EL (cell line): ENCODE measurements around the gene NUP155.
"Not testable (repeated sequence)": the region's sequence is repeated elsewhere in the genome, so short reads cannot be mapped to it uniquely, and the experiment has no call there.

ENCODE experiments used
- DNase-seq: peaks from one replicate; pipeline ENCODE4 v3.0.0-alpha.2; 2016

NUP155 gene

DNA sequence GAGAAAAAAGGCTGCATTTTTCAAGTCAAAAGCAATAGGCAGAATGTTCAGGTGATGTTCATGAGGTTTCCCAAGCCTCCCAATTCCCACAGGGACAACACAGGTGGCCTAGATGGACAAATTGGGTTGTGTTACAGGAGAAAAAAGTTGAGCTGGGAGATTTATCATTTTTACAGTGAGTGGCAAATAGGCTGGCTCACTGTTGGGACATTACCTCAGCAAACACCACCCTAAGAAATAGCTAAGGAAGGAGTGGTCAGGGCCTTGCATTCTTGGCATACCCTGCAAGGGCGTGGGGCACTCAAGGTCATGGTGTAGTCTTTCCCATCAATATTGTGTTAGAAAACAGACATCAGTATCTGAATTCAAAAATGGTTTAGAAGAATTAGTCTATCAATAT lies 98.4 kb downstream of the NUP155 start:
- peak; percentile 85 for DNase-seq

DNA sequence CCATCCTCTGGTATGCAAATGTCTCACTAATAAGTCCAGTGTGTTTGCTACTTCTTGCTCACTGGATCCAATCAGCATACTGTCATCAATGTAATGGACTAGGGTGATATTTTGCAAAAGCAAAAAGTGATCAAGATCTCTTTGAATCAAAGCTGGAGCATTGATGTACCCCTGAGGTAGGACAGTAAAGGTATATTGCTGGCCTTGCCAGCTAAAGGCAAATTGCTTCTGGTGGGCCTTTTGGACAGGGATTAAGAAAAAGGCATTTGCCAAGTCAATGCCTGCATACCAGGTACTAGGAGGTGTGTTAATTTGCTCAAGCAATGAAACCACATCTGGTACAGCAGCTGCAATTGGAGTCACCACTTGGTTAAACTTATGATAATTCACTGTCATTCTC lies 102.8 kb downstream of the NUP155 start:
- DNase-seq: not testable (repeated sequence)

DNA sequence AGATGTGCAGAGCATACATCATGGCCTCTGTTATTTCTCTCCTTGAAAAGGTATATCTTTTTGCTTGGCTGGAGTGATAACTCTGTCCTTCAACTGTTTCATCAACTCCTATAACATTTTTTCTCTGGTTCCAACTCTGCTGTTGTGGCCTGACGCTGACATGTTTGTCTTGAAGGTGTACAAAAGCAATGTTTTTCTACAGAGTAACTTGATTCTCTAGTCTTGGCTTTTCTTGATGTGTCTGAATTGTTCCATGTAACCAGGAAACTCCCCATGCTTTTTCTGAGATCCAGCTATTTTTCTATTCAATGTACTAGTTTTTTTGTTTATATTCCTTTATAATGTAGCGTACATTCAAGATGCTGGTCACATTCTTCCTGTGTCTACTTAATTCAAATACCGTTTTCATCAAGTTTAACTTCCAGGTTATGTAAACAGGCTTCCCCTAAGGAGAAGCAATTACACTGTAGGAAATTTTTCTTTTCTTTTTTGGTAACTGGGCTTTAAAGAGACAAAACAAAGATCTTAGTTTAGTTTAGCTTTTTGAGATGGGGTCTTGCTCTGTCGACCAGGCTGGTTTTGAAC lies 115.0 kb downstream of the NUP155 start:
- DNase-seq: no peak

DNA sequence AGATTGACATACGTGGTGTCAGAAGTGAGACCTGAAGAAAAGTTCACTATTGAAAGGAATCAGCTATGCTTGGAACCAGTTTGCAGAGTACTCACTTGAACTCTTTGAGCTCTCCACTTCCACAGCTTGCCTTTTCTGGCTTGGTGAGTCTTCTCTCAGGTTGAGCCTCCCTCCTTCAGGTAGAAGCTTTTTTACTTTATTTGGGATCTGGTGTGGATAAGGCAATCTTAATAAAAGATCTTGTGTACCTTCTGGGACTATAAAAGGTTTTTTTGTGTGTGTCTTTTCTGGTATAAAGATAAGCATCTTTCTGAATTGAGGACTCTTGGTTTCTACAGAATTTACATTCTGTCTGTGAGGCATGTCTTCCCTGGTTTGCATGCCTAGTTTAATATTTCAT lies 116.3 kb downstream of the NUP155 start:
- no peak for DNase-seq

DNA sequence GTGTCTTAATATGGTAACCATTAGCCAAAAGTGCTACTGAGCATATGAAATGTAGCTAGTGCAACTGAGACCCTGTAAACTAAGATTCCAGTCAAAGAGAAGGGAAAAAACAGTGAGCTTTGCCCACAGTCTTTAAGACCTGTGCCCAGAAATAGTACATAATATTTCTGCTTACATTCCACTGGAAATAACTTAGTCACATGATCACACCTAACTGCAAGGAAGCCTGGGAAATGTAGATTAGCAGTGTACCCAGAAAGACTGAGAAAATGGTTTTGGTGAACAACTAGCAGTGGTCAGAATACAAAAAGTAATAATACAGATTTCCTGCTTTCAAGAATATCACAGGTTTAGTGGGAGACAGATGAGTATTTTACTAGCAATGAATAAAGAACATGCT lies 119.2 kb downstream of the NUP155 start:
- DNase-seq: no peak

DNA sequence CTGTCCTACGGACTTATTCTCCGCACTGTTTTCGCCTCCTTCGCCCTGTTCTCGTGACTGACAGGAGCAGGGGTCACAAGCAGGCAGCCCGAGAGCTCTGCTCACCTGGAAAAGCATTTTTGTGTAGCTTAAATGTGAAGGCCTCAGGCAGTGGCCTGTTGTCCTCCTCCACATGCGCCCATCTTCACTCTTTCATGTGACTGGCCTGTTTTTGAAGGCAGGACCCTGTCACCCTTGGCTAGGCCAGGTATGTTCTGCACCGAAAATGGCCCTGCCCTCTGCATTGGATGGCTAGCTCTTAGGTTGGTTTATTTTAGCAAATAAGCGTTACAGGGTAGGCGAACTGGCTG lies 121.1 kb downstream of the NUP155 start:
- DNase-seq: no peak

DNA sequence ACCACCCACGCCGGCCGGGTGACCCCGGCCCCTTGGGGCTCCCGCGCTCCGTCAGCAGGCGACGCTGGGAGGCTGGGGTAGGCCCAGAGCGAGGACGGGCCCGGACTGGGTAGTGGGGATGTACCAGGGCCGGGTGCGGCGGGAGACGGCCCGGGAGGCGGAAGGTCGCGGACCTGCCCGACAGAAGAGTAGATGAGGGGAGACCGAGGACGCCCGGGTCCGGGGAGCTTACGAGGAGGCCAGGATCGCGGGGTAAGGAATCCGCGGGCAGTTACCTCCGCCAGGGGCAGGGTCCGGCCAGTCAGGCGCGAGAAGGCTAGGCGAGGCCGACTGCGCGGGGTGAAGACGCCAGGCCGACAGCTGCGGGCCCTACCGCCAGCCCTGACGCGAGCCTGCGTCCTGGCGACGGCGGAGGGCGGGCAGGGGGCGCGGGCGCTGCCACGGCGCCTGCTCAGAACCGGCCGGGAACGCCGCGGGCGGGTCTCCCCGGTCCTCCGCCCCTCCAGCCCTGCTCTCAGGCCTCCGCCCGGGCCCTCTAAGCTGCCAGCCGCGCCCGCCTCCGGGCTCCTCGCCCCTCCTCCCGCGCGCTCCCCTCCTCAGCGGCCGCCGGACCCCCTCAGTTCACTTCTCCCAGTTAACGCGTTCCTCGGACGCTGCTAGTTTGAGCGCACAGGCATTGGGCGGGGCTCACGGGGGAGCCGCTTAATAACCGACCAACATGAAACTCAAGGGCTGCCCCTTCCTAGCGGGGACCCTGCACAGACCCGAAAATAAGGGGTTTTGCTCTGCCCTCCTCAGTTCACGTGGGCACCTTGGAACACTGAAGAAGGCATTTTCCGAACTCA lies 121.7 kb downstream of the NUP155 start, which contains the start of gene CPLANE1:
Gene CPLANE1 (minus strand): TSS at position 407 of the 845 bp plus-strand sequence. CDS start 1,678 bp downstream, outside the sequence.
- peak; percentile 82 for DNase-seq

DNA sequence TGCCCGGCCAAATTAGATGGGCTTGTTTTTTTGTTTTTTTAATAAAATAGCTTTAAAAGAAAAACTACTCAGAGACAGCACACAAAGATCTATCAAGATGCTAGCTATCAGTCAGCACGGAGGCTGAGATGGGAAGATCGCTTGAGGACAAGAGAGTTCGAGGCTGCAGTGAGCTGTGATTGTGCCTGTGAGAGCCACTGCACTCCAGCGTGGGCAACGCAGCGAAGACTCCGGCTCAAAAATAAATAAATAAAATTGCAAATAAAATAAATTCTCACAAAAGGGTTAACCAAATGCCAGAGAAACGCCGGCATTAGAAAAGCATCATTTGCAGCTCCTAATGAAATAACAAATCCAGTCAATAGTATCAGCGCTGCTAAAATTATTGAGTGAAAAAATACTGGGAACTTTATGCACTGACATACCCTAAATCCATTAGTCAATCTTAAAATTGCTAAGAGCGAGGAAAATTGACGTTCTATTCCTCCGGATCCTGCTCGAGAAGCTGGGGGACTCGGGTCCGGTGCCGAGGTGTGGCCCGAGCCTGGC lies 122.4 kb downstream of the NUP155 start:
- peak; percentile 34 for DNase-seq

DNA sequence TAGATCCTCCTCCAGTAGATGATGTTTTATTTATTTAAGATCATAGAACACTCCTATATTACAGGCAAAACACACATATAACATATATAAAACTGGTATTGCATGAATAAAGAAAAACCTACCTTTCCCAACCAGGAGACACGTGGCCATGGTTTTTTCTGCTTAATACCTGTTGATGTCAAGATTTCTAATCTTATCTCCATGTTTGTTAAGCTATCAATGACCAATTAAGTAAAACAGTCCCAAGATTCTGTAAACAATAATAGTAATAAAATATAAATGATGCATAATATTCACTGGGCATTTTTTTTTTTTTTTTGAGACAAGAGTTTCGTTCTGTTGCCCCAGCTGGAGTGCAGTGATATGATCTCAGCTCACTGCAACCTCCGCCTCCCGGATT lies 123.4 kb downstream of the NUP155 start:
- DNase-seq: no peak

DNA sequence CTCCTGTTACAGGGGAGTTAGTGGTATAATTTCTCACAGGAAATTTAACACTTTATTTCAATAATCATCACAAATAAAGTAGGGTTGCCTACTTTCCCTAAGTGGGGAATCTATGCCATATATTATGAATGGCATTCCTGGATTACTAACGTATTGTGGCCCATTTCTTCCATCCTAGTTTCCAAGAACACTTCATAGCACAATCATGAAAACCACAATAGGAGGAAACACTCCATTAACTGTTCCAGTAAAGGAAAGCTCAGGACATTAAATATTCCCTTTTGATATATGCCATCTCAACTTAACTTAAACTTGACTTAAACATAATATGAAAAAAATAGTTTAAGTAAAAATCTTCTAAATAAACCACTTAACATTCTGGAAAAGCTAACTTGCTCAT lies 123.9 kb downstream of the NUP155 start:
- DNase-seq: no peak
